ENCODE data around the gene PGAM2.

Gene PGAM2

DNA sequence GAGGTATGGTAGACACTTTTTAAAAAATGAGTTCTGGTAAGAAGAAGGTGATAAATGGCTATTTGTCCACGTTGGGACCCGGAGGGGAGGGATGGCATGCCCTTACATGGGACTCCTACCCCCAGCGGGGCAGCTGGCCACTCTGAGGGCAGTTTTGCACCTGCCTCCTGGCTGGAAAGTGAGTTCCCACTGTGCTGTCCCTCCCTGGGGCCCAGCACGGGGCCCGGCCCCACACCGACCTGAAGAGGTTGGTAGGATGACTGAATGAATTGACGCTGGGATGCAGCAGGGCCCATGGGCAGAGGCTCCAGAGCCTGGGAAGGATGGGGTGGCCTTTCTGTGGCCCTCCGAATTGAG is 38.2 kb upstream of the PGAM2 start:
- DNase-seq (ENCODE audit: low spot score), result no peak

DNA sequence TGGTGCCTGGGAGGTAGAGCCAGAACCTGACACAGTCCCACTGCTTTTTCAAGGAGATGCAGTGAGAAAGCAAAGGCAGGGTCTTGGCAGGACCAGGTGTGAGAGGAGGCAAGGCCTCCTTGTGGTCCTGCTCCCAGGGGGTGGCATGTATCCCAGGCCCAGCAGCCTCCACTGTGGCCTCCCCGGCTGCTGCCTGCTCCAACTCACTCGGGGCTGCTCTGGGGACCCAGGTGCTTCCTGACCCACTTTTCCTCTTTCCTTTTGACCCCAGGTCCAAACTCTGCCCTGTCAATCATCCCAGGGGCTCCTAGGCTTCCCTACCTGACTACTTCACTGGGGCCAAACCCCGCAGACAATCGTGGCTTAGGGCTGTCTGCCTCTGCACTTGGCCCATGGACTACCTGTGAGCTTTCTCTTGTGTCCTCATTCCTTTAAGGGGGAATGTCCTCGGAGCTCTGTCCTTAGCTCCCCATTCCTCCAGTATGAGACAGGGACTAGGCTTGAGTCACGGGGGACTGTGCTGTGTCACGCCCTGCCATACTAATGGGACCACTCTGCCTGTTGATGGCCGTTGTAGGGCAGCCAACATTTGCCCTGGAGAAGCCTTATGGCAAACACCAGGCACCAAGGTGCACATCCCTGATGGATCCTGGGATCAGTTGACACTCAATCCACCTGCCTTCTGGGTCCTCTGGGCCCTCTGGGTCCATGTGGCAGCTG is 37.6 kb upstream of the PGAM2 start:
- no peak for DNase-seq (ENCODE audit: low spot score)

- DNase-seq (ENCODE audit: low spot score), result no peak
Observed at GRCh38 chr7:44101966-44102845, 36.8 kb upstream of the PGAM2 start.

- no peak for DNase-seq (ENCODE audit: low spot score)
Observed at GRCh38 chr7:44101303-44101965, 36.1 kb upstream of the PGAM2 start.

DNA sequence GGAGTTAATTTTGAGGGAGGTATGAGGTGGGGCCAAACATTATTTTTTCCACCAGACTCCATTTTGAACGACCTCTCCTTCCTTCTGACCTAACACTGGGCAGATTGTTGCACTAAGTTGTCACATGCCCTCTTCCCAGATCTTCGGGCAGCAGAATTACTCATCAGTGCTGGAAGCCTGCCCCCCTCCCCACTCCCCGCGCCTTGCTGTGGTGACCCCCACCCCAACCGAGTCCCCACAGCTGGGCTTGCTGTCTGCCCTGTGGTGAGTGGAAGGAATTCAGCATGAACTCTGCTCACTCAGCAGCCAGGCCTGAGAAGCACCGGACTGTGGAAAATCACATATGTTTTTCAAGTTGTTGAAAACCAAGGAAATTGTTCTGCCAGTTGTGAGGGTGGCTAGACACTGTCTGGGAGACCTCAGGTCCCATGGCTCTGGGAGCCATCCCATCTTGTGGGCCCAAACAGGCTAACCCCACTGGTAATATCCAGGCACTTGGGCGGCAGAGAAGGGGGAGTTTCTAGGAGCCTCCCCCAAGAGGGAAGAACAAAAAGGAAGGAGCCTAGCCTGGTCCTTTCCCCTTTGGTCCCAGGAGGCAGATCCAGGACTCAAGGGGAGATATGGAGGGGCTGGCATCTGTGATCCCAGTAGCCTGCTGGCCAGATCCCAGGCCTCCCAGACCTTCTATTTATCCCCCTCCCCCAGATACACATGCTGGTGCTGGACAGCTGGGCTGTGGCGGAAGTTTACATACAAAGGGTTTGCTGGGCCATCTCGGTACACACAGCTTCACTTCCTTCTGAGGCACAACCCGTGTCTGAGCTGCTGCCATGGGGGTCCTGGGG is 35.3 kb upstream of the PGAM2 start:
- DNase-seq (ENCODE audit: low spot score), result no peak

DNA sequence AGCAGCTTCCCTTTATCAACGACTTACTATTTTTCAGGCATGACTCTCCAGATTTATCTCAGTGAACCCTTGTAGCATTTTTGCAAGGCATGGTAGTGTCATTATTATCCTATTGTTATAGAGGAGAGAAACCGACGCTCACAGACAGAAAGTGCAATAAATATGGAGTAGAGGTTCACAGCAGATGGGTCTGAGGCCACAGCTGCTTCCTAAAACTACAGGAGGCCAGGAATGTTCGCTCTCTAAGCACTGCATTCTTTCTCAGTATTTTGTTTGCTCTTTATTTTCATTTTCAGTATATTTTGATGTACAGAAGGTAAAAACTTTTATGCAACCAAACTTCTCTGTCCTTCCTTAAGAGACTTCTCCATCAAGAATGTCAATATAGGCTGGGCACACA is 34.3 kb upstream of the PGAM2 start:
- no peak for DNase-seq (ENCODE audit: low spot score)

DNA sequence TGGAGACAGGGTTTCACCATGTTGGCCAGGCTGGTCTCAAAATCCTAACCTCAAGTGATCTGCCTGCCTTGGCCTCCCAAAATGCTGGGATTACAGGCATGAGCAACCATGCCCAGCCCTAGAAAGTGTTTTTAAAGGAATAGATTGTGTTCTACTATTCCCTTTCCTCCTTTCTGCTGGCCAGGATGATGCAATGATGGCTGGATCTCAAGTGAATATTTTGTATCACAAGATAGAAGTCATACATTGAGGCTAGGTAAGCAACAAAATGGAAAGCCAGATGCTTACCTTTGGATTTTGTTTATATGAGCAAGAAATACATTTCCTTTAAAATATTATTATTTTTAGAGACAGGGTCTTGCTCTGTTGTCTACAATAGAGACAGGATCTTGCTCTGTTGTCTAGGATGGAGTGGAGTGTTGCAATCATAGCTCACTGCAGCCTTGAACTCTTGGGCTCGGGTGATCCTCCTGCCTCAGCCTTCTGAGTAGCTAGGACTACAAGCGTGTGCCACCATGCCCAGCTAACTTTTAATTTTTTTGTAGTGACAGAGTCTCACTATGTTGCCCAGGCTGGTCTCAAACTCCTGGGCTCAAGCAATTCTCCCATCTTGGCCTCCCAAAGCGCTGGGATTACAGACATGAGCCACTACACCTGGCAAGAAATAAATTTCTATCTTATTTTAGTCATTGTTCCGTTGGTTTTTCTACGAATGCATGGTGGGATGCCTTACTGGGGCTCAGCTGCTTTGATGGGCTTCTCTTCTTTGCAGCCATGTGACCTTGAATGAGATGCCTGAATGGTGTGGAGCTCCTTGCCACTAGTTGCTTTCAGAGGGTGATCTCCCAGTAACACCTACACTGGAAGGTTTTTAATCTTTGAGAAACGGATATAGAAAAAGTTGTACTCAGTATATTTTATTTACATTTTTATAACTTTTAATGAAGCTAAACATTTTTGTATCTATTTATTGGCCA is 33.0 kb upstream of the PGAM2 start:
- no peak for DNase-seq (ENCODE audit: low spot score)

DNA sequence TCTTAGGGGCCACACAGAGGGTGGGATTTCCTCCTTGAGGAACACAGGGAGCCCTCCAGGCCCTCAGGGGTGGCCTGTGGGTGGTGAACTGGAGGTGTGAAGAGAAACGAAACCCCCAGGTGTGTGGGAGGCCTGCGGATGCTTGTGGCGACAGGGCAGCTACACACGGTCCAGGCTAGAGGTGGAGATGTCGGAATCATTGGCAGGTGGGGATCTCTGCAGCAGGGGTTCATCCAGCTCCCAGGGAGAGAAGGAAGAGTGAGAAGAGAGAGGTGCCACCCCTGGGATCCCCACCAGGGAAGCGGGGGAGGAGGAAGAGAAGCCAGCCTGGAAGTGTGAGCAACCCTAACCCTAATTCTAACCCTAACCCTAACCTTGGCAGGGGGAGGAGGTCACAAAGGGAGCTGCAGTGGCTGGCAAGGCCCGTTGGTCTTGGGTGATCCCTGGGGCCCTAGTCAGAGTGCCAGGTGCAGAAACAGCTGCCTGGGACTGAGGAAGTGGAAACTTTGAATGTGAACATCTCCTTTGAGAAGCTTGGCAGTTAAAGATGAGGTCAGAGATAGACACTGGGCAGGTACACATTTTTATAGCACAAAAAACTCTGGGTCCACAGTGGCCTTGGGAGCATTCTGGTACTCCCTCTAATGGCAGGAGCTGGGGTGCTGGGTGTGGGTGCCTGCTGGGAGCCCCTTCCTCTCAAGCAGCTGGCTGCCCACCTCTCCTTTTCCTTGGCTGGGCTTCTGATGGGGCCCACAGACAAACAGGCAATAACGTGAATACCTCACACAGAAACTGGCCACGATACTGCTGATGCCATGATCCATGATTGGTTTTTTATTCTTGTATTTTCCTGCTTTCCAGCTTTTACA is 31.9 kb upstream of the PGAM2 start:
- no peak for DNase-seq (ENCODE audit: low spot score)

DNA sequence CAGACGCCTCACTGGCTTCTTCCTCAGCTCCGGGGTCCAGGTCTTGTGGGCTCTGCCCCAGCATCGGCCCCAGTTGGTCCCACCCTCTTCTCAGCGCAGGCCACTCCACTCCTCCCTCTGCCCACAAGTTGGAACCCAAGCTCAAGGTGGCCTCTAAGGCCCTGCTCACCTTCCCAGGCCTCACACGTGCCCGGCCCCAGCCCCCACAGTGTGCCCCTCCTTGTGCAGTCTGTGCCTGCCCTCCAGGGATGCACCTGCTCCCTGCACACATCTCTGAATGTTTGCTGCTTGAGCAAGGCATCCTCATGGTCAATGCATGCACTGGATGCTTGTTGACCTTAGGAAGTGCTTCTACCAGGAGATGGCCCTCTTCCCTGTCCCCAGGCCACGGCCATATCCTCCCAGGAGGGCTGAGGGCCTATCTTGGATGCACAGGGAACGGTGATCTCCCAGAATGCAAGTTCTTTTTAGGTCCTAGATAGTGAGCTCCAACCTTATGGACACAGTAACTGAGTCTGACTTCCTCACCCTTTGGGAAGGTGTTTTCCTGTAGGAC is 31.0 kb upstream of the PGAM2 start:
- DNase-seq (ENCODE audit: low spot score), result no peak

DNA sequence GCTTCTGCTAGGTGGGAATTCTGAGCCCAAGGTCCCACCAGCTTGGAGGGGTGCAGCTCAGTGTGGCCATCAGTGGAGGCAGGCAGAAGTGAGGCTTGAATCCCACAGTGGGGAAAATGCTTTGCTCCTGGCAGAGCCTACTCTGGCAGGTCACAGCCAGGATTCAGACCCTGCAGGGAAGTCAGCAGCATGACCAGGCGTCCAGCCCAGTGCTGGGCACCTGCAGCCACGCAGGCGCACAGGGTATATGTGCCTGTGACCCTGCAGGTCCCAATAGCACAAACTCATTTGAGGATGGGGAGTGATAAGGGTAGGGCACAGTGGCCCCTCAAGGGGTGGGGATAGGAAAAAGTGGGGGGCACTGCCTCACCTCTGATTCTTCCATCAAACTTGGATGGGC is 30.4 kb upstream of the PGAM2 start:
- no peak for DNase-seq (ENCODE audit: low spot score)

- no peak for DNase-seq (ENCODE audit: low spot score)
Observed at GRCh38 chr7:44094883-44095592, 29.7 kb upstream of the PGAM2 start.

- no peak for DNase-seq (ENCODE audit: low spot score)
Observed at GRCh38 chr7:44094365-44094764, 29.0 kb upstream of the PGAM2 start.

- DNase-seq (ENCODE audit: low spot score), result no peak
Observed at GRCh38 chr7:44093102-44093641, 27.8 kb upstream of the PGAM2 start.

DNA sequence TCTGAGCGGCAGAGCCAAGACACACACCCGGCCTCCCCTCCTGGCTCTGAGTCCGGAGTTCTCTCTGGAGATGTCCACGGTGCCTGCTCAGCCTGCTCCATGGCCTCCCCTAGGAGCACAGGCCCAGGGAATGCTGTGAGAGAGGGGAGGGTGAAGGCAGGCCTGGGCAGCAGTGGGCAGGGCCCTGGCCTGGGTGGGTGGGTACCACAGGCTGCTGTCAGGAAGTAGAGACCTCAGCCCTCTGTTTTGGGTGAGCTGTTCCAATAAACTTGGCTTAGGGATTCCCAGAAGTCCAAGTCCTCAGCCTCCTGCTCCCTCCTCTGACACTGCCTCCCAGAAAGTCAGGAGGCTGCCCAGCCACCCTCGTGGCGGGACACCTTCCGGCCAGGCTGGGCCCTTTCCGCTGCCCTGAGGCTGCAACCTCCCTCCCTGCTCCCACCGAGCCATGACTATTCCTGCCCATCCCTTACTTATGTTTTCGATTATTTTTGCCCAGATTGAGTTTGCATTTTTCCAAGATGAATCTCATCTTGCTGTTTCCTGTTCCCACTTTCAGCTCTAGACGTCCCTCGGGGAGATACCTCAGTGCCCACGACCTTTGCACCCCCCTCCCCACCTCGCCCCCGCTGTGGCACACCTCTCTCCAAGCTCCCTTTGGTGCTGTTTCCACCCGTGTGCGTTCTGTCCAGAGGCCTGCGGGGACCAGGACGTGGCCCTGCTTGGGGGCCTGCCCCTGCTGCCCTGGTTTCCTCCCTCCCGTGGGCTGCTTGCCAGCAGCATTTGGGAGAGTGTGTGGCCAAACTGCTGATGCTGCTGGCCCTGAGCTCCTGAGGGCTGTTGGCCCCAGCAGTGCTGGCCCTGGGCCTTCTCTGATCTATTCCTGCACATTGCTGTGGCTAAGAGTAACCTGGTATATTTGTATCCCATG is 22.8 kb upstream of the PGAM2 start:
- no peak for DNase-seq (ENCODE audit: low spot score)

DNA sequence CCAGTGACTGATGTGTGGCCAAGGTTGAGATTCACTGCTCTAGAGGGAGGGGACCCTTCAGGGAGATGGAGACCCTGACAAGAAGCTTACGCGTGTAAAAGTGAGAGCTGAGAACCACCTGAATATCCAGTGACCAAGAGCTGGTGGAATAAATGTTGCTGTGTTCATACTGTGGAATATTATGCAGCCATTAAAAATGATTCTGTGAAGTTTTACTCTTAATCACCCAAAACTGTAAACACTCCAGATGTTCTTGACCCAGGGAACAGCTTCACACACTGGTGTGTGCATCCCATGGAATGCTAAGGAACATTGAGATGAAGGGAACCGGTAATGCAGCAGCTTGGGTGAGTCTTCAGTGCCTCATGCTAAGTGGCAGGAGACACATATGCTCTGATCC is 21.3 kb upstream of the PGAM2 start:
- DNase-seq (ENCODE audit: low spot score), result no peak

DNA sequence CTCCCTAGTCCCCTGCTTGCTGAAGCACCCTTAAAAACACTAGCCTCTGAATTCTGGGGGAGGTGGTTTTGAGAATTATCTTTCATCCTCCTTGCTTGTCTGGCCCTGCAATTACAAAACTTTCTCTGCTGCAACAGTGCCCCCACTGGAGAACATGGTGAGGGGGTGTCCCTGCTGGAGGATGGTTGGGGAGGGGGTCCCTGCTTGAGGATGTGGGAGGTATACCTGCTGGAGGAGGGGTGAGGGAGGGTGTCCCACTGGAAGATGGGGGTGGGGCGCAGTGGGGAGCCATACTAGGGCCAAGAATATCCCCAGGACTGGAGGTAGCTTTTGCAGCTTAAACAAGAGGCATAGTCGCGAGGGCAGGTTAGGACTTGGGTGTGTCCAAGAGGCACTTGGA is 20.2 kb upstream of the PGAM2 start:
- DNase-seq (ENCODE audit: low spot score), result no peak

DNA sequence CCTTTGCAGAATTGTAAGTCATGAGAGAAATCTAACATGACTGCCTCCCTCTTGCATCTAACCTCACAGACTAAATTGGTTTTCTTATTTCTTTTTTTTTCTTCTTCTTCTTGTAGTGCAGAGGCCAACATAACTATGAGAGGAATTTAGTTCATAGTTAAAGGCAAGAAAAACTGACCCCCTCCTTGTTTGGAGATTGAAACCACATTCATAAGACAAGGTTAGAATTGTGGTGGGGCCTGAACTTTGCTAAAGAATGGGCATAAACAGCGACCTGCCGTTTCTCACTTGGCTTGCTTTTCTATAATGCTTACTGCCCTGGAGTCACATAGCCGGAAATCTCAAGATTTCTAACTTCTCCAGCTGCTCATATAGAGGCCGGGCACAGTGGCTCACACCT is 19.3 kb upstream of the PGAM2 start:
- DNase-seq (ENCODE audit: low spot score), result no peak

DNA sequence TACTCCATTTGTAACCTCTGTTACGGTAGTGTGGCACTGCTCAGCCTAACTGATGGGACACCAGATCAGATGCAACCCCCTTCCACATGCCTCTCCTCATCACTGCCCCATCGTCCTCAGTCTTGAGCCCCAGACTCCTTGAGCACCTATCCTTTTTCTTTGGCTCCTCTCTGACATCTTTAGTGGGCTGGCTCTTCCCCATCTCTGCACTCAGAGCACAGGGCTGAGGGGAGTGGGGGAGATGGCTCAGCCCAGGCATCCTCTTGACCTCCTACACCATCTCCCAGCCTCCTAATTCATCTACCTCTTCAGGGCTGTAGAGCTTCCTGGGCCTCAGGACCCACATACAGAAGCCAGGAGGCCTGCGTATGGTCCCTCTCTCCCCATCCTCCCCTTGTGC is 18.4 kb upstream of the PGAM2 start:
- DNase-seq (ENCODE audit: low spot score), result no peak

Data from RKO (cell line).